ENCODE measurements around the gene THAP3. TPM values are rescaled to one million over a fixed set of nuclear protein-coding genes. Genes with fewer than 3 reads are reported as not detected.

Gene THAP3
- total and polyA plus RNA-seq, 9 of the 15 experiments (the other 6 are each of a cell fraction or from before 2014, with no cell fraction given): 1.9 to 31.2 (median 18.2) TPM

DNA sequence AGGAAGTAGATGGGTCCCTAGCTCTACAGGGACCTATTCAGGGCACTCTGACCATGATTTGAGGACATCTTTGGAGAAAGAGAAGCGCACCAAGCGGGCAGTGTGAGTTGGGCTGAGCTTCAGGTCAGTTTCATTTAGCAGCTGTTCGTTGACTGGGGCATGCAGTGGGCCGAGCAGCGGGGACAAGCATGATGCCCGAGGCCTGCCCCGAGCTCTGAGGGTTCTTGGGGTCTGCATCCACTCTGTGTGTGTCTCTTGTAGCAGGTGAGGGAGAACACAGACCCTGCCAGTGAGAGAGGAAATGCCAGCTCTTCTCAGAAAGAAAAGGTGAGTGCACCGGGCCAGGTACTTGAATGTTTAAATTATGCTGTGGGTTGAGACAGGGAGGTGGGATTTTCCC, 5.4 kb downstream of the THAP3 start (continued):
- TF ChIP-seq POLR3G (IDR thresholded peaks at IDR 0.05; ENCODE audit: extremely low read depth, insufficient read length, insufficient replicate concordance) (no peak), RBM39 (optimal IDR thresholded peaks at IDR 0.05; ENCODE audit: low read depth, low read length) (no peak), ZFP30 (CRISPR knock-in tag; IDR thresholded peaks at IDR 0.05; ENCODE audit: borderline replicate concordance) (no peak), RBM34 (IDR thresholded peaks at IDR 0.05; ENCODE audit: borderline replicate concordance, insufficient read depth, low read length) (no peak), E2F4 (CRISPR knock-in tag; IDR thresholded peaks at IDR 0.05; ENCODE audit: low read depth) (no peak), REST (IDR thresholded peaks at IDR 0.05; ENCODE audit: borderline replicate concordance) (no peak), REST (CRISPR knock-in tag; IDR thresholded peaks at IDR 0.05; ENCODE audit: low read depth) (no peak), NR2C2 (CRISPR knock-in tag; IDR thresholded peaks at IDR 0.05) (no peak), NR2C2 (tag; IDR thresholded peaks at IDR 0.05) (no peak)
- TF ChIP-seq, protein P1, sequence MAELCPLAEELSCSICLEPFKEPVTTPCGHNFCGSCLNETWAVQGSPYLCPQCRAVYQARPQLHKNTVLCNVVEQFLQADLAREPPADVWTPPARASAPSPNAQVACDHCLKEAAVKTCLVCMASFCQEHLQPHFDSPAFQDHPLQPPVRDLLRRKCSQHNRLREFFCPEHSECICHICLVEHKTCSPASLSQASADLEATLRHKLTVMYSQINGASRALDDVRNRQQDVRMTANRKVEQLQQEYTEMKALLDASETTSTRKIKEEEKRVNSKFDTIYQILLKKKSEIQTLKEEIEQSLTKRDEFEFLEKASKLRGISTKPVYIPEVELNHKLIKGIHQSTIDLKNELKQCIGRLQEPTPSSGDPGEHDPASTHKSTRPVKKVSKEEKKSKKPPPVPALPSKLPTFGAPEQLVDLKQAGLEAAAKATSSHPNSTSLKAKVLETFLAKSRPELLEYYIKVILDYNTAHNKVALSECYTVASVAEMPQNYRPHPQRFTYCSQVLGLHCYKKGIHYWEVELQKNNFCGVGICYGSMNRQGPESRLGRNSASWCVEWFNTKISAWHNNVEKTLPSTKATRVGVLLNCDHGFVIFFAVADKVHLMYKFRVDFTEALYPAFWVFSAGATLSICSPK (IDR thresholded peaks at IDR 0.05; ENCODE audit: borderline replicate concordance): no peak

Data from K562 (cell line).